ENCODE data around the gene SEL1L2.
"Not testable (repeated sequence)": the region's sequence is repeated elsewhere in the genome, so short reads cannot be mapped to it uniquely, and the experiment has no call there.

Gene SEL1L2

GRCh38 chr20:13990465-13990864, at the start of gene SEL1L2:
SEL1L2 (minus strand) TSS chr20:13990614; CDS start chr20:13990534, 80 bp downstream.
- DNase-seq (ENCODE audit: low spot score) = no peak

DNA sequence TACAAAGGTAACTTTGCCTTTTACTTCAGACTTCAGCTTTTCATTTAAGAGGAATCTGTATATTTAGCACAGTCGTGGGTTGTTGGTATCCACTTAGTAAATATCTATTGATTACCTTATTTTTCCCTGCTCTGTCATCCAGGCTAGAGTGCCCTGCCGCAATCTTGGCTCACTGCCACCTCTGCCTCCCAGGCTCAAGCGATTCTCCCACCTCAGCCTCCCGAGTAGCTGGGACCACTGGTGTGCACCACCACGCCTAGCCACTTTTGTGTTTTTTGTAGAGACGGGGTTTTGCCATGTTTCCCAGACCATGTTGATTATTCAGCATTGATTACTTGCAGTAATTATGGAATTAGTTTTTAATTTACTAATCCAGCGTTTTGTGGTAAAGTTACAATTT, 46.2 kb upstream of the SEL1L2 start:
- no peak for DNase-seq (ENCODE audit: low spot score)

GRCh38 chr20:14033310-14033709, 42.9 kb upstream of the SEL1L2 start:
- no peak for DNase-seq (ENCODE audit: low spot score)

- no peak for DNase-seq (ENCODE audit: low spot score)
Measured at GRCh38 chr20:14030991-14031390, 40.6 kb upstream of the SEL1L2 start.

GRCh38 chr20:14012671-14013070, 22.3 kb upstream of the SEL1L2 start:
- DNase-seq (ENCODE audit: low spot score) = no peak

- DNase-seq (ENCODE audit: low spot score) = no peak
Measured at GRCh38 chr20:14009208-14009607, 18.8 kb upstream of the SEL1L2 start.

DNA sequence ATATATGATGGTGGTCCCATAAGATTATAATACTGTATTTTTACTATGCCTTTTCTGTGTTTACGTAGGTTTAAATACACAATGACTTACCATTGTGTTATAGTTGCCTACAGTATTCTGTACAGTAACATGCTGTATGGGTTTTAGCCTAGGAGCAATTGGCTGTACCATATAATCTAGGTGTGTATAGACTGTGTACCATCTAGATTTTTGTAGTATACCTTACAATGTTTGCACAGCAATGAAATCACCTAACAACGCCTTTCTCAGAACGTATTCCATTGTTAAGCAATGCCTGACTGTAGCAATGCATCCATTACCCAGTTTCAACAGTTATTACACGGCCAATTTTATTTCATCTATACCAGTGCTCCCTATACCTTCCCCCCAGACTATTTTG, 15.6 kb upstream of the SEL1L2 start:
- no peak for DNase-seq (ENCODE audit: low spot score)

DNA sequence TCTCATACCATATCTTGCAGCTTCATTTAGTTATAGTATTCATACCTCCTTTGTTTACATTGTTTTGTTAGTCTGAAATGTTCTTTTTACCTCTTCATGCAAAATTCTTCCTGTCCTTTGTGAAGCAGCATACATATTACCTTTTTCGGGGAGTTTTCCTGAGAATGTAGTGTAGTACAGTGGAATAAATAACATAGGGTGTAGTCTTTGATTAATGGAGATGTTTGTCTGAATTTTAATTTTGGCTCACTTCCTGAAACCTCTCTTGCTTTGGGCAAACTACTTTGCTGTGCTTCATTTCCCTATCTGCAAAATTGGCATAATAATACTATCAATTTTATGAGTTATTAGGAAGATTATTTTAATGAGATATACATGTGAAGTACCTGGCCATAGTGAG, 10.5 kb upstream of the SEL1L2 start:
- DNase-seq (ENCODE audit: low spot score) = no peak

- no peak for DNase-seq (ENCODE audit: low spot score)
Measured at GRCh38 chr20:13996265-13996664, 5.9 kb upstream of the SEL1L2 start.

DNA sequence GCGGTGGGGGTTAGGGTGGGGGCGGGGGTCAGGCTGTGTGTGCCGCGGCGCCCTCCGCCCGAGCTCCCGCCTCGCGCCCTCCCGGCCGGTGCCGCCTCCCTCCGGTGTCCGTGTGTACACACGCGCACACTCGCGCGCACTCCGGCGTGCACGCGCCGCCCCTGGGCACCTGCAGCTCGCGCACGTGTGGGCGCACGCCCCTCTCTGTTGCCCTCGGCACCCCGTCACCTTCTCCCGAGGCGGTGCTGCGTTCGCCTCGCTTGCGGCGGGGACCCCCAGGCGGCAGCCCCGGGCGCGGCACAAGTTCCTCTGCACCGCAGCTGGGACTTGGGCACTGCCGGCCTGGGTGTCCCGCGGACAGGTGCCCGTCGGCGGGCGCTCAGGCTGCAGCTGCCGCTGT, 5.4 kb upstream of the SEL1L2 start:
- DNase-seq (ENCODE audit: low spot score) = no peak

GRCh38 chr20:13995086-13995665, 4.8 kb upstream of the SEL1L2 start, which contains the start of gene MACROD2:
MACROD2 (plus strand) TSS chr20:13995516.
- peak; percentile 90 for DNase-seq (ENCODE audit: low spot score)

GRCh38 chr20:13991955-13992354, 1.5 kb upstream of the SEL1L2 start:
- not testable (repeated sequence) for DNase-seq (ENCODE audit: low spot score)

GRCh38 chr20:13991311-13991710, 897 bp upstream of the SEL1L2 start:
- no peak for DNase-seq (ENCODE audit: low spot score)

GRCh38 chr20:13984211-13984610, 6.2 kb downstream of the SEL1L2 start:
- no peak for DNase-seq (ENCODE audit: low spot score)

DNA sequence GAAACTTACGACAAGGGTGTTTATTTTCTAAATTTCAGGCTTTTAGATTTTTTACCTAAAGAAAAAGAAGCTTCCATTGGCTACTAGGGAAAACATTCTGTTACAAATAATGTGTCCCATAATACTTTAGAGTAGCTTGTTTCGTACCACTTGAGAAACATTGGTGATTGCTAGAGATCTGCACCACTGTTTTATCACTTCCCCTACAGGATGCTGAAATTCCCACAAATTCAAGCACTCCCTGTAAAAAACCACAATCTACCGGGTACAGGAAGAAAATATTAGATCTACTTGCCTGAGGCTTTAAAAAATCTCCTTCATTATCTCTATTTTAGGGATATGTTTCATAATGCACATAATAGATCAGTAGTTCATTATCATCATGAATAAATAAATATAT, 29.9 kb downstream of the SEL1L2 start:
- no peak for DNase-seq (ENCODE audit: low spot score)

DNA sequence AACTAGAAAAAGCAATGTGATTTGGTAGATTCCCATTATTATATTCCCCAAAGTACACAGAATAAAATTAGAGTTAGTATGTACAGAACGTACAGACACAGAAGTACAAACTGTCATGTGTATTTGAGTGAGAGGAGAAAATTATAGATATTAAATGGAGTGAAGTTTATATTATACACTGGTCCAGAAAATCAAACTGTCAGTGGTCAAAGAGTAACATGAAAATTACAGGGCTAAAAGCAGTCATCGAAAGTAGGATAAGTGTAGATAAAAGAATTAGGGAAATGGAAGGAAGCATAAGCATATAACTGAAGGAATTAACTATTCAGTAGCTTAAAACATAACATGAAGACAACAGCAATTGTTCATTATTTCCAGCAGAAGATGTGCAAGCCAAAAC, 30.3 kb downstream of the SEL1L2 start:
- no peak for DNase-seq (ENCODE audit: low spot score)

- DNase-seq (ENCODE audit: low spot score) = no peak
Measured at GRCh38 chr20:13953227-13953626, 37.2 kb downstream of the SEL1L2 start.

- no peak for DNase-seq (ENCODE audit: low spot score)
Measured at GRCh38 chr20:13947719-13948118, 42.7 kb downstream of the SEL1L2 start.

- DNase-seq (ENCODE audit: low spot score) = no peak
Measured at GRCh38 chr20:13941031-13941430, 49.4 kb downstream of the SEL1L2 start.

DNA sequence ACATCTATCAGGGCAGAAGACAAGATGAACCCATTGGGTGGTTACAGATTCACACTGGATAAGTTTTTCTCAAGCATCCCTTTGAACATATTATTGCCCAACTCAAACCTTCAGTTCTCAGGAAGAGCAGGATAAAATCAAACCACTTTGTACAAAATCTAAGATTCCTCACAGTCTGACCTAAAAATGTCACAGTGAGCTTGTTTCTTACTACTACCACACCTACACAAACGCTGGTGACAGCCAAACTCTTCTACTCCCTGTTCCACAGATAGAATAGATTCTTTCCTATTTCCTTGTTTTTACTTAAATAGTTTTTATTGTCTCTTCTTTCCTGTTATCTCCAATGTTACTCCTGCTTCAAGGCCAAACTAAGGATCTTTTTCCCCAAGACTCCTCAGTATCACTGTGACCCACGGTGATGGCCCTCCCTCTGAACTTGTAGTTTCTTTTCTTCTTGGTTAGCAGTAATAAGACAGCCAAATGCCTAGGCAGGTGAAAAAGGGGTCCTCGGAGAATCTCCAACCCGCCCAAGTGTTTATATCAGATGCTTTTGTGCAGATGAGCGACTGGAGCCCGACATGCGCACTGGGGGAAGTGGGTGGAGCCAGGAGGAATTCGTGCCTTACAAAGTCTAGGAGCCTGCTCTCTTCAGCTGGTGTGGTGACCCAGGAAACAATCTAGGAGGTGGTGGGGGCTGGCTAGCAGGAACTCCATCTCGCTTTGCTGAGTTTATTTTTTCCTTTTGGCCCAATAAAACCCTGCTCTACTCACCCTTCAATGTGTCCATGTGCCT, 53.4 kb downstream of the SEL1L2 start:
- no peak for DNase-seq (ENCODE audit: low spot score)

- DNase-seq (ENCODE audit: low spot score) = no peak
Measured at GRCh38 chr20:13934992-13935894, 55.2 kb downstream of the SEL1L2 start.

GRCh38 chr20:13930281-13930680, 60.1 kb downstream of the SEL1L2 start:
- DNase-seq (ENCODE audit: low spot score) = no peak

- DNase-seq (ENCODE audit: low spot score) = no peak
Measured at GRCh38 chr20:13929836-13930235, 60.6 kb downstream of the SEL1L2 start.

Data from left forelimb (tissue), 1 donor.